Naive thymus-derived CD8-positive, alpha-beta T cell (primary cell): ENCODE data around the gene RAB35. TPM values are rescaled to one million over a fixed set of nuclear protein-coding genes. Genes with fewer than 3 reads are reported as not detected.
A peak's percentile ranks its signal among the peaks of the same experiment; 100 is the strongest.
"Not testable (repeated sequence)": the region's sequence is repeated elsewhere in the genome, so short reads cannot be mapped to it uniquely, and the experiment has no call there.

Experiments used
- ATAC-seq, 2 donors: fragments of 150-1000 bp; cut with Tn5 transposase in 1 of 2; sonication (Bioruptor Pico), chemical (Tn5 transposase) in 1 of 2; 1 replicate in 1 of 2; 2 replicates in 1 of 2; pipeline ENCODE4 v1.10.0; 2021; ENCODE audit warnings: mild to moderate bottlenecking in 2 of 2, moderate library complexity in 2 of 2
- POLR2A ChIA-PET: fragments of 350-600 bp; sonication (Branson Sonifier 250); formaldehyde crosslinking; loops from one replicate; lab custom pipeline; 2021; ENCODE audit warnings: antibody characterized with exemption; lab: Charles Lee
- DNase-seq, 10 donors: peaks; one replicate each; pipeline versions ENCODE4 v3.0.0 to v3.0.0-alpha.2; 2020 to 2022
- H3K27ac Mint-ChIP-seq, 10 donors: one replicate each; pipeline ENCODE4 v1.8.0; 2020 to 2022; ENCODE audit warnings: mild to moderate bottlenecking in 10 of 10, mixed read lengths in 10 of 10, moderate library complexity in 4 of 10, inconsistent platforms in 1 of 10
- H3K27me3 Mint-ChIP-seq, 5 donors: one replicate each; pipeline ENCODE4 v1.8.0; 2021 to 2022; ENCODE audit warnings: mixed read lengths in 5 of 5
- H3K36me3 Mint-ChIP-seq, 3 donors: one replicate each; pipeline ENCODE4 v1.8.0; 2020 to 2022; ENCODE audit warnings: mixed read lengths in 3 of 3, mild to moderate bottlenecking in 2 of 3, inconsistent platforms in 1 of 3
- H3K4me1 Mint-ChIP-seq, 4 donors: one replicate each; pipeline ENCODE4 v1.8.0; 2021 to 2022; ENCODE audit warnings: mixed read lengths in 4 of 4
- H3K4me3 Mint-ChIP-seq, 10 donors: one replicate each; pipeline ENCODE4 v1.8.0; 2020 to 2022; ENCODE audit warnings: mild to moderate bottlenecking in 10 of 10, mixed read lengths in 10 of 10, moderate library complexity in 6 of 10, inconsistent platforms in 1 of 10
- H3K9me3 Mint-ChIP-seq, 9 donors: one replicate each; pipeline ENCODE4 v1.8.0; 2020 to 2022; ENCODE audit warnings: mixed read lengths in 9 of 9, mild to moderate bottlenecking in 3 of 9, inconsistent platforms in 1 of 9, moderate library complexity in 1 of 9
- polyA plus RNA-seq, 3 donors: library from polyadenylated mRNA; unstranded; fragments of 300-500 nt; fragmentation: Illumina TruSeq; gene quantifications; one replicate each; pipeline ENCODE4 v1.2.3, GENCODE V29; 2021
- total RNA-seq, 8 experiments: library from RNA in 2 of 8; stranded (reverse) in 2 of 8; gene quantifications; one replicate each; pipeline ENCODE4 v1.2.3 and lab custom pipeline; 2021 to 2026

The RAB35 gene
- total and polyA plus RNA-seq, 5 experiments from 2014 or later, result 10.2 to 51.6 (median 14.1) TPM

DNA sequence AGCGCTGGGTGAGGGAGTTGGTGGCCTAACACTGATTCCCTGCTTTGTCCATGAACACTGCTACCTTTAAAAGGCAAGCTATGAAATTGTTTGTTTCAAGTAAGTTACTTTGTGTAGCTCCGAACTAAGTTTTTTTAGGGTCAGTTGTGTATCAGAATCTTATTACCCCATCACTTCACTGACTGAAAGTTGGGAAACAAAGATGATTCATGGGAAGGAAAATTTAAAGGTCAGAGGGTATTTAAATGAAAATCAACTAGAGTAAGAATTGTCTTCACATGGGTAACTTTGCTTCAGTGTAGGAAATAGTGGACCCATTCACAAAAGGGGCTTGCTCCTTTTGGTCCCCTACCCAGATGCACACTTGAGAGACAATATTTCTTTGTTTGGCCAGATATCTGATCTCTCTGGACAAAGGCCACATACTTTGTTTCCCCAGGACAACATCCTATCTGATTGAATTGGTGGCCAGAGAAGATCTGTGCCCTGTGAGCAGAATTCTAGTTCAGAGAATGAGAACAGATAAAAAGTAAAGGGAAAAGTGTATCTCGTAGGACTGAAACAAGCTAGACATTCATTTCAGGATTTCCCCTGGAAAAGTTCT, 53.5 kb downstream of the RAB35 start:
- no peaks in the 10 kb centered on the region for H3K27me3 Mint-ChIP-seq
- H3K27ac Mint-ChIP-seq, result peak overlapping the region in 1 of 10 donors; percentile 61
- POLR2A ChIA-PET, result interaction anchor here (0.6 kb wide), 1 partner anchor 1396 kb away, joined by 3 read pairs; no protein-coding TSS in a partner anchor
- no peak overlapping the region for H3K4me3 Mint-ChIP-seq
- ATAC-seq (no peak), DNase-seq (no peak)
- peaks cover 0 to under 1% (median 0%) of the 10 kb centered on the region in 4 donors for H3K4me1 Mint-ChIP-seq
- no peaks in the 10 kb centered on the region for H3K9me3 Mint-ChIP-seq
- H3K36me3 Mint-ChIP-seq, result peaks cover 0 to 62% (median 15%) of the 10 kb centered on the region in 3 donors

DNA sequence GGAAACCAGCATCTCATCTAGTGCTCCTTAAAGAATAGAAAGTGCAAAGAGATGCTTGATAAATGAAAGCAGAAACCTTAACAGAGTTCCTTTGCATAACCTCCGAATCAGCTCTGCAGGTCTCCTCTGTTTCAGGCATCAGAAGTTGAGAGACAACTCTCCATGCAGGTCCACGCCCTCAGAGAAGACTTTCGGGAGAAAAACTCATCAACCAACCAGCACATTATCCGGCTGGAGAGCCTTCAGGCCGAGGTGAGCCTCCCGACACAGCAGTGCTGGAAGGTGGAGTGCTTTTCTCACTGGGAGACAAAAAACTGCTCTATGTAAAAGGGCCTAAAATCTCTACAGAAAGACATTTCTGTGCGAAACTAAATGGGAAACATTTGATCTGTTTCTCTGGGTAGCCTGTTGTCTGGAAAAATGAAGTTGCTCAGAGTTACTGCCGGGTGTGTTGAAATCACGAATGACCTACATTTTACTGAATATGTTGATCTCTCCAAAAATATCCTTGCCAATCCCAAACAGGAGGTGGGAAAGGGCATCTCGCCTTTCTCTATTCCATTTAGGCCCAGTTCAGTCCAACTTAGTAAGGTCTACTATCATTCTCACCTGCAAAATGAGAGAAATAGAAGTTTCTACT, 54.9 kb downstream of the RAB35 start:
- Mint-ChIP-seq H3K9me3 (no peaks in the 10 kb centered on the region), H3K4me1 (peaks cover 0 to 2% (median 0%) of the 10 kb centered on the region in 4 donors), H3K4me3 (no peak overlapping the region), H3K36me3 (peaks cover 0 to 51% (median 15%) of the 10 kb centered on the region in 3 donors), H3K27ac (peak overlapping the region in 1 of 10 donors; percentile 39), H3K27me3 (no peaks in the 10 kb centered on the region)
- POLR2A ChIA-PET, result no interaction called here
- DNase-seq (no peak), ATAC-seq (no peak)

DNA sequence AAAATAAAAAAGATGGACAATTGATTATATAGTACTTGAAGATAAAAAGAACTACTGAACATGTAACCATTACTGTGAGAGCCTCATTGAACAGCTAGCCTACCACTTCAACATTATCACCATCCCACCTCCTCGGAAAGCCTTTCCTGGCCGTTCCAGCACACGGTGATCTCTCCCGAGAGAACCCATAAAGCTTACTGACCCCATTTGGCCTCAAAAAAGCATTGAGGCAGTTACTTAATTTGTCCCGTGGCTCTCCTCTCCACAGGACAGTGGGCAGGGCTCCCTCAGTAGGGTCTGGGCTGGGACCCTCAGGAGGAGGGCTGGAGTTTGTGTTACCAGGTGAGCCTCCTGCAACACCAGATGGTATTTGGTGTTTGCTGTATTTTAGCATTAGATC, 55.8 kb downstream of the RAB35 start:
- ATAC-seq (no peak), DNase-seq (no peak)
- H3K36me3 Mint-ChIP-seq, result peaks cover 0 to 43% (median 15%) of the 10 kb centered on the region in 3 donors
- H3K4me3 Mint-ChIP-seq, result no peak overlapping the region
- peaks cover 0 to 2% (median 0%) of the 10 kb centered on the region in 4 donors for H3K4me1 Mint-ChIP-seq
- POLR2A ChIA-PET, result no interaction called here
- H3K27ac Mint-ChIP-seq, result no peak overlapping the region
- H3K9me3 Mint-ChIP-seq, result no peaks in the 10 kb centered on the region
- H3K27me3 Mint-ChIP-seq, result no peaks in the 10 kb centered on the region

DNA sequence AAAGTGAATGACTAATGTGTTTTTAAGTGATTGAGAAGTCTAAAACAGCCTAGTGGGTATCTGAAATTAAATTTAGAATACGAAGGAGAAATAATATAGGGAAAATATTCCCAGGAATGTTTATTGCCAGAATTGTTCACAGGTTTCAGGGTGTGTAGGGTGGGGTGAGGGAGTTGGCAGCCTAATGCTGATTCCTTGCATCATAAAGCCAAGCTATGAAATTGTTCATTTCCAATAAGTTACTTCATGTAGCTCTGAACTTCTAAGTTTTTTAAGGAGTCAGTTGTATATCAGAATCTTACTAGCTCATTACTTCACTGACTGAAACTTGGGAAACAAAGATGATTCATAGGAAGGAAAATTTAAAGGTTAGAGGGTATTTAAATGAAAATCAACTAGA, 56.4 kb downstream of the RAB35 start:
- H3K27me3 Mint-ChIP-seq, result no peaks in the 10 kb centered on the region
- H3K4me3 Mint-ChIP-seq, result no peak overlapping the region
- H3K36me3 Mint-ChIP-seq, result peaks cover 0 to 39% (median 15%) of the 10 kb centered on the region in 3 donors
- no peak for ATAC-seq
- H3K9me3 Mint-ChIP-seq, result no peaks in the 10 kb centered on the region
- peaks cover 0 to 2% (median 0%) of the 10 kb centered on the region in 4 donors for H3K4me1 Mint-ChIP-seq
- peak overlapping the region in 1 of 10 donors; percentile 43 for H3K27ac Mint-ChIP-seq
- POLR2A ChIA-PET, result interaction anchor here (0.7 kb wide), 1 partner anchor 39 kb away, joined by 3 read pairs; no protein-coding TSS in a partner anchor
- no peak for DNase-seq

DNA sequence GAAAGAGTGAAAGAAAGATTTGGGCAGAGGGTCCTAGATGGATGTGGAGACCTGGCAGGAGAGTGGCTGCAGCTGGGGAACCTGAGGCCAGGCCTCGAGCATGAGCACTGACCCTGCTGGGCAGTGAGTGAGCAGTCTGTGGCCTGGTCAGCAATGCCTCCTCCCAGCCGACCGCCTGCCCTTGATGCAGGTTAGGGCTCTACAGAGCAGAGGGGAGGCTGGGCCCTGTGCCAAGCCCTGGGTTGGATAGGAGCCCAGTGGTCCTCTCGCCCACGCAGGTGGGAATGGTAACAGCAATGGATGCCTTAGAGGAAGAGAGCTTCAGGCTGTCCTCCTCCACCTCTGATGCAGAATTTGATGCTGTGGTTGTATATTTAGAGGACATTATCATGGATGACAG, 59.8 kb downstream of the RAB35 start:
- Mint-ChIP-seq H3K4me1 (peaks cover 3 to 7% (median 5%) of the 10 kb centered on the region in 4 donors), H3K36me3 (peaks cover 0 to 29% (median 11%) of the 10 kb centered on the region in 3 donors), H3K9me3 (peaks cover 0 to 2% (median 0%) of the 10 kb centered on the region in 9 donors), H3K27ac (peak overlapping the region in 1 of 10 donors; percentile 52), H3K27me3 (no peaks in the 10 kb centered on the region), H3K4me3 (no peak overlapping the region)
- DNase-seq, result no peak
- ATAC-seq, result no peak
- POLR2A ChIA-PET, result no interaction called here

DNA sequence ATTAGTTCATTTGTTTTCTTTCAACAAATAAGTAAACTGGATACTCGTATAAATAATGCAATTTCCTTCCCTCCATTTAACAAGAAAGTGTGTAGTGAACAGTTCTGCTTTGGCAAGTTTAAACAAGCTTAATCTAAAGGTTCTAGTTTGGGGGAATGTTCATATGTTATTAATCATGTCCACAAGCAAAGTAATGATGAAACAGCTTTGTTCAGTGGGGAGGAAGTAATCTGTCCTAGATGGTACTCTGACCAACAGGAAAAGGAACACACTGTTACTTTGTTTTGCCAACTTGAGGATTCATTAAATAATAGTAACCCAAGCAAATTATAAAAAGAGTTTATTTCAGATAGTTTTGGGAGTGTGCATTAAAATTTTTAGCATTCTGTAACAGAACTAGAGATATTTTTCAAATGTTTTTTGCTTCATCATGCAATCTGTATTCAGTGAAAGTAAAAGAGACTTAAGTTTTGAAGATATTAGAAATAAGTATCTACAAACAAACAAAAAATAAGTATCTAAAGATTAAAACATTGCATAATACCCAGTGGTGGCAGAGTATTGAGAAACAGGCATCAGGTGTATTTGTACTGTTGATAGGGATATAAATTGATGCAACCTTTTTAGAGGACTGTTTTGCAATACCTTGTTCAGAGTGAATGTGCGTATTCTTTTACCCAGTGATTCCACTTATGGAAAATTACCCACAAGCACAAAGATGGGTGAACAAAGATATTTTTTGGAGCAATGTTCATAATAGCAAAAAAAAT, 61.1 kb downstream of the RAB35 start:
- Mint-ChIP-seq H3K9me3 (peaks cover 0 to 2% (median 0%) of the 10 kb centered on the region in 9 donors), H3K27ac (no peak overlapping the region), H3K4me1 (peaks cover 3 to 7% (median 6%) of the 10 kb centered on the region in 4 donors), H3K4me3 (no peak overlapping the region), H3K36me3 (peaks cover 0 to 21% (median 10%) of the 10 kb centered on the region in 3 donors), H3K27me3 (no peaks in the 10 kb centered on the region)
- DNase-seq, result no peak
- no peak for ATAC-seq
- POLR2A ChIA-PET, result no interaction called here

DNA sequence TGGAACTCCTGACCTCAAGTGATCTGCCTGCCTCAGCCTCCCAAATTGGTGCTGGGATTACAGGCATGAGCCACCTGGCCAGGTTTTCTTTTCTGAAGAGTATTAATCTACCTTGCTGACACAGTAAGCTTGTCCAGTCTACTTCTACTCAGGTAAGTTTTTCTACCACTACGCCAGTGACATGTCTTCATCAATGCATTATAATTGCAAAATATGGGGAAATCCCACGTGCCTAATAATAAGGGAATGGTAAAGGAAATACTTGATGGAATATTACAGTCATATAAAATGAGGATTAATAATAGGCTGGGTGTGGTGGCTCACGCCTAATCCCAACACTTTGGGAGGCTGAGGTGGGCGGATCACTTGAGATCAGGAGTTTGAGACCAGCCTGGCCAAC, 62.3 kb downstream of the RAB35 start:
- Mint-ChIP-seq H3K9me3 (peaks cover 0 to 2% (median 0%) of the 10 kb centered on the region in 9 donors), H3K27ac (no peak overlapping the region), H3K36me3 (peaks cover 0 to 21% (median 10%) of the 10 kb centered on the region in 3 donors), H3K4me1 (peaks cover 6 to 13% (median 9%) of the 10 kb centered on the region in 4 donors), H3K27me3 (no peaks in the 10 kb centered on the region), H3K4me3 (no peak overlapping the region)
- DNase-seq, result no peak
- POLR2A ChIA-PET, result interaction anchor here (0.7 kb wide), 1 partner anchor 32 kb away, joined by 5 read pairs; no protein-coding TSS in a partner anchor
- ATAC-seq, result no peak

DNA sequence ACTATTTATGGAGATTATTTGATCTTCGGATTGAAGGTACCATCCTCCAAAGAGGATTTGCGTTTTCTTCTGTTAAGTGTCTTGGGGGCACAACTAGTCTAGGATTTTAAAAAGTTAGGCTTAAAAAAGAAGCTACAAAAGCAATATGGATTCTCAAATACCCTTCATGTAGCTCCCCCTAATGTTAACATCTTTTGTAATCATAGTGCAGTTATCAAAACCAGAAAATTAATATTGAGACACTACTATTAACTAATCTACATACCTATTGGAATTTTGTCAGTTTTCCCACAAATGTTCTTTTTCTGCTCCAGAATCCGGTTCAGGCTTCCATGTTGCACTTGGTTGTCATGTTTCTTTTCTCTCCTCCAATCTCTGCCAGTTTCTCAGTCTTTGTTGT, 65.0 kb downstream of the RAB35 start:
- ATAC-seq (no peak), DNase-seq (no peak)
- H3K4me1 Mint-ChIP-seq, result peaks cover 15 to 36% (median 29%) of the 10 kb centered on the region in 4 donors
- no peaks in the 10 kb centered on the region for H3K27me3 Mint-ChIP-seq
- H3K36me3 Mint-ChIP-seq, result peaks cover 0 to 21% (median 10%) of the 10 kb centered on the region in 3 donors
- peaks cover 0 to 2% (median 0%) of the 10 kb centered on the region in 9 donors for H3K9me3 Mint-ChIP-seq
- H3K27ac Mint-ChIP-seq, result peak overlapping the region in 1 of 10 donors; percentile 15
- no peak overlapping the region for H3K4me3 Mint-ChIP-seq
- POLR2A ChIA-PET, result no interaction called here

DNA sequence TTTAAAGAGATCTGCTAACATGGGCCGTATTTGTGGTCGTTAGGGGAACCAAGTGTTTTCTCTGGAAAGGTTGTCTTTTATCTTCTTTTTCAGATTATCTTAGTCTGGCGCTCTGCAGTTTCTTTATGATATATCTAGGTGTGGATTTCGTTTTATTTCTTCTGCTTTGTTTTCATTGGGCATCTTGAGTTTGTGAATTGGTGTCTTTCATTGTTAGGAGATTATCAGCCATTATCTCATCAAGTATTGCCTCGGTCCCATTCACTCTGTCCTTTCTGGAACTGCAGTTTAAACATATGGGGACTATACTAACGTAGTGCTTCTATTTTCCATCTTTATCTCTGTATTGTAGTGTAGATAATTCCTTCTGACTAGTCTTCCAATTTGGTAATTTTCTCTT, 67.1 kb downstream of the RAB35 start:
- Mint-ChIP-seq H3K36me3 (peaks cover 0 to 20% (median 16%) of the 10 kb centered on the region in 3 donors), H3K9me3 (peaks cover 0 to 2% (median 0%) of the 10 kb centered on the region in 9 donors), H3K4me3 (no peak overlapping the region), H3K4me1 (peaks cover 18 to 41% (median 33%) of the 10 kb centered on the region in 4 donors), H3K27ac (peak overlapping the region in 4 of 10 donors; percentile 44 to 89 (median 85)), H3K27me3 (no peaks in the 10 kb centered on the region)
- no peak for DNase-seq
- ATAC-seq, result no peak
- POLR2A ChIA-PET, result no interaction called here

DNA sequence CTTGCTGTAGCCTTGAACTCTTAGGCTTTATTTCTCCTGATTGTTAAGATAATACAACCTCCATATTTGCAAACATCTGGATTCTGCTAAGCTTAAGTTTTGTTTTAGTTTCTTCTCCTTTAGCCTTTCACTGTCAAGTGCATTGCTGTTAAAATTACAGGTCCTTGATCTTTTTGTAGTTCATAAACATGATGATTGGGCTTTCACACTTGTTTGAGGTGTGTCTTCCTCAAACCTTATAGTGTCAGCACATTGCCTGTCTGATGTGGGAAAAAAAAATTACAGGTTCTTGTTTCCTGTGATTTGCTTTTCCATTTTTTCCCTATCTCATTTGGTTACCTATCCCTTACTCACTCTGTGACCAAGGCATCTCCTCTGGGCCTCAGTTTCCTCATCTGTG, 68.3 kb downstream of the RAB35 start:
- peak in 3 of 10 donors; percentile 7 to 11 (median 11) for DNase-seq
- Mint-ChIP-seq H3K36me3 (peaks cover 0 to 20% (median 18%) of the 10 kb centered on the region in 3 donors), H3K27me3 (no peaks in the 10 kb centered on the region), H3K9me3 (peaks cover 0 to 2% (median 0%) of the 10 kb centered on the region in 9 donors), H3K4me1 (peaks cover 16 to 41% (median 33%) of the 10 kb centered on the region in 4 donors), H3K27ac (peak overlapping the region; percentile 52 to 92 (median 81)), H3K4me3 (peak overlapping the region in 4 of 10 donors; percentile 6 to 43 (median 18))
- ATAC-seq, result peak; percentile 44 to 68
- POLR2A ChIA-PET, result no interaction called here

DNA sequence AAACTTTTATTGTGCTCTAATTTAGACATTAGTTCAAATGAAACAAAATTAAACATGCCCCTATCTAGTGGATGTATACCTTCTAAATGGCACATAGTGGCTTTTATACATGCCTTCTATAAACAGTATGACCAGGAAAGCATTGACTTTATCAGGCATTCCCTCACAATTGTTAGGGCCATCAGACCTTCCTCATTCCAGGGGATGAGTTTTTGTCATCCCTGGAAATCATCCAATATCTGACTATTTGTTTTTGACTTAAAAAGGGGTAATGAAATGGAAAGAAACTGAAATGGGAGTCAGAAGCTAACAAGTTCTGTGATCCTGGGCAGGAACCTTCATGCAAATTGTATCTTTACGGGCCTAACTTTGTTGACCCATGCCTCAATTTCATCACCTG, 69.5 kb downstream of the RAB35 start:
- POLR2A ChIA-PET, result no interaction called here

DNA sequence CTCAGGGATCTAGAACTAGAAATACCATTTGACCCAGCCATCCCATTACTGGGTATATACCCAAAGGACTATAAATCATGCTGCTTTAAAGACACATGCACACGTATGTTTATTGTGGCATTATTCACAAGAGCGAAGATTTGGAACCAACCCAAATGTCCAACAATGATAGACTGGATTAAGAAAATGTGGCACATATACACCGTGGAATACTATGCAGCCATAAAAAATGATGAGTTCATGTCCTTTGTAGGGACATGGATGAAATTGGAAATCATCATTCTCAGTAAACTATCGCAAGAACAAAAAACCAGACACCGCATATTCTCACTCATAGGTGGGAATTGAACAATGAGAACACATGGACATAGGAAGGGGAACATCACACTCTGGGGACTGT, 71.2 kb downstream of the RAB35 start:
- H3K4me1 Mint-ChIP-seq, result peaks cover 21 to 48% (median 41%) of the 10 kb centered on the region in 4 donors

More for the DNA sequence above, 69.5 kb downstream of the RAB35 start:
- H3K4me3 Mint-ChIP-seq, result no peak overlapping the region
- no peaks in the 10 kb centered on the region for H3K9me3 Mint-ChIP-seq
- H3K4me1 Mint-ChIP-seq, result peaks cover 16 to 41% (median 32%) of the 10 kb centered on the region in 4 donors
- no peaks in the 10 kb centered on the region for H3K27me3 Mint-ChIP-seq
- H3K27ac Mint-ChIP-seq, result peak overlapping the region in 6 of 10 donors; percentile 27 to 89 (median 56)
- no peak for ATAC-seq
- H3K36me3 Mint-ChIP-seq, result peaks cover 0 to 14% (median 13%) of the 10 kb centered on the region in 3 donors
- no peak for DNase-seq

More for the DNA sequence above, 71.2 kb downstream of the RAB35 start:
- DNase-seq, H3K9me3 Mint-ChIP-seq, H3K27ac Mint-ChIP-seq, ATAC-seq, POLR2A ChIA-PET, H3K27me3 Mint-ChIP-seq, H3K4me3 Mint-ChIP-seq: not testable (repeated sequence)
- peaks cover 0 to 15% (median 11%) of the 10 kb centered on the region in 3 donors for H3K36me3 Mint-ChIP-seq
